T47D (cell line): Measurements from ENCODE around the gene SIGLEC11.
"Not testable (repeated sequence)": the region's sequence is repeated elsewhere in the genome, so short reads cannot be mapped to it uniquely, and the experiment has no call there.

ENCODE experiments used
- DNase-seq, 2 experiments: peaks; one replicate each; pipeline versions ENCODE4 v3.0.0 to v3.0.0-alpha.2; 2011 to 2012; ENCODE audit warnings: low read depth in 1 of 2, low spot score in 1 of 2
- JUND ChIP-seq: IDR thresholded peaks from 2 replicates; pipeline ENCODE4 v1.6.1; 2012; ENCODE audit warnings: low read depth
- in situ Hi-C: cut with HindIII; loops from 2 replicates; pipeline ENCODE4 v1.10.0; 2016; ENCODE audit warnings: low sequenced_read_pairs, low pct_unique_long_range_greater_than_20kb

The SIGLEC11 gene

DNA sequence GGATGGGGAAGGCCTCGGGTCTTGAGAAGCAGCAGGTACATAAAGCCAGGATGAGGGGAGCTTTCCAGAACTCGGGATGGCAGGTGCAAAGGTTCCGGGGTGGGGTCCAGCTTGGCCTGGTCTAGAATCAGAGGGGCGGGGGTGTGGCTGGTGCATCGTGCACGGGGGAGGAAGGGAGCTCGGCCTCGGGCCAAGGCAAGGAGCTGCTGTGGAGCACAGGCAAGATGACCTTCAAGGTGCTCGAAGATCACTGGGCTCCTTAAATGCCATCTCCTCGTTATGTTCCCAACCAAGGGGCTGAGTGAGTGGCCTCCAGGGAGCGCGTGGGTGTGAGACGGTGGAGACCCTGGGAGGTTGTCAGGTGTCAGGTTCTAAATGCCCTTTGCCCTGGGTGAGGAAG is 16.1 kb upstream of the SIGLEC11 start:
- TF ChIP-seq JUND: no peak
- in situ Hi-C loops: no loop called here
- DNase-seq: no peak

DNA sequence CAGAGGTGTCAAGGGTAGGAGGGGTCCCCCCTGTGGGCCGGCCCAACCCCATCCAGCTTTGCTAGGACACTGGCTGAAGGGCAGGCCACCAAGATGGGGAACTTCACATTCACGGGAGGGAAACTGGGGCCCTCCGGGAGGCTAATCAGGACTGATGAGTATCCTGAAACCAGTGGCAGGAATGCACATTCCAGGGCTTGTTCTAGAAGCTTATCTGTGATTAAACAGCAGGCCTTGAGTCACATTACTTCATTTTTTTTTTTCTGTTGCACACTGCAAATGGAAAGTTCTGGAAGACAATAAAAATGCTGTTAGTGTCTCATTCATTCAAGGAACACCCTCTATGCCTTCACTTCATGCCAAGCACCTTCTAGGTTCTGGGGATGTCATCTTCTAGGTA is 15.5 kb upstream of the SIGLEC11 start:
- no peak for TF ChIP-seq JUND
- in situ Hi-C loops: no loop called here
- no peak for DNase-seq

GRCh38 chr19:49975051-49975450 is 14.1 kb upstream of the SIGLEC11 start:
- DNase-seq: no peak
- in situ Hi-C loops: no loop called here
- no peak for TF ChIP-seq JUND

GRCh38 chr19:49973987-49974386 is 13.0 kb upstream of the SIGLEC11 start:
- no peak for DNase-seq
- in situ Hi-C loops: no loop called here
- no peak for TF ChIP-seq JUND

GRCh38 chr19:49972841-49973240 is 11.9 kb upstream of the SIGLEC11 start:
- no peak for DNase-seq
- no peak for TF ChIP-seq JUND
- in situ Hi-C loops: no loop called here

GRCh38 chr19:49971991-49972411 is 11.0 kb upstream of the SIGLEC11 start:
- no peak for DNase-seq

DNA sequence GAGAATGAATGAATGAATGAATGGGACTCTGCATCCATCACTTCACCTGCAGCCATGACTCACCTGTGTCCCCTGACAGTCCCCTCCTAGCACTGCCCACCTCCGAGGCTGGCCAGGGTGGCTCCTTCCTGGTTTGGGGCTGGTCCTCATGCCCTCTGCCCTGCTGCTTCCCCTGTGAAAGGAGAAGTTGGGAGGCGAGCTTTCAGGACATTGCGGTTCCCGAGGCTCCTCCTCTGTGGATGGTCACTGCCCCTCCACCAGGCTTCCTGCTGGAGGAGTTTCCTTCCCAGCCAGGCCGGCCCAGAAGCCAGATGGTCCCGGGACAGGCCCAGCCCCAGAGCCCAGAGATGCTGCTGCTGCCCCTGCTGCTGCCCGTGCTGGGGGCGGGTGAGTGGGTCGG is 8.4 kb upstream of the SIGLEC11 start:
- not testable (repeated sequence) for DNase-seq

More at GRCh38 chr19:49971991-49972411, 11.0 kb upstream of the SIGLEC11 start:
- TF ChIP-seq JUND: no peak
- in situ Hi-C loops: no loop called here

GRCh38 chr19:49968279-49968922 is 7.4 kb upstream of the SIGLEC11 start:
- in situ Hi-C loops: no loop called here
- no peak for DNase-seq
- TF ChIP-seq JUND: no peak

More for the DNA sequence above, 8.4 kb upstream of the SIGLEC11 start:
- in situ Hi-C loops: not testable (repeated sequence)

- in situ Hi-C loops, DNase-seq: not testable (repeated sequence)
Measured at GRCh38 chr19:49959892-49960291, 1.1 kb downstream of the SIGLEC11 start.

DNA sequence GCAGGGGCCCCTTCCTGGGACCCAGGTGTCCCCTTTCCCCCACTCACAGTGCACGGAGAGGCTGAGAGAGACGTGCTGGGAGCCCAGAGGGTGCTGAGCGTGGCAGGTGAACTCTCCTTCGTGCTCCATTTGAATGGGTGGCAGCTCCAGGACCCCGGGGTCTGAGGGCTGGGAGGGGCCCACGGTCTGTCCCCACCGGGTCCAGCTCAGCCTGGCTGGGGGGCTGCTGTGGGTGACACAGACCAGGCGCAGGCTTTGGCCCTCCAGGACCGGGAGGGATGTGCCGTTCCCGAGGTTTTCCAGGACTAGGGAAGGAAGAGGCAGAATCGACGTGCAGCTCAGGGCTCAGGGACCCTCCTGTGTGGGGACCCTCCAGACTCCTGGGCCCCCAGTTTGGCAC is 2.4 kb downstream of the SIGLEC11 start:
- in situ Hi-C loops, DNase-seq: not testable (repeated sequence)

GRCh38 chr19:49958144-49958543 is 2.8 kb downstream of the SIGLEC11 start:
- DNase-seq, in situ Hi-C loops: not testable (repeated sequence)

DNA sequence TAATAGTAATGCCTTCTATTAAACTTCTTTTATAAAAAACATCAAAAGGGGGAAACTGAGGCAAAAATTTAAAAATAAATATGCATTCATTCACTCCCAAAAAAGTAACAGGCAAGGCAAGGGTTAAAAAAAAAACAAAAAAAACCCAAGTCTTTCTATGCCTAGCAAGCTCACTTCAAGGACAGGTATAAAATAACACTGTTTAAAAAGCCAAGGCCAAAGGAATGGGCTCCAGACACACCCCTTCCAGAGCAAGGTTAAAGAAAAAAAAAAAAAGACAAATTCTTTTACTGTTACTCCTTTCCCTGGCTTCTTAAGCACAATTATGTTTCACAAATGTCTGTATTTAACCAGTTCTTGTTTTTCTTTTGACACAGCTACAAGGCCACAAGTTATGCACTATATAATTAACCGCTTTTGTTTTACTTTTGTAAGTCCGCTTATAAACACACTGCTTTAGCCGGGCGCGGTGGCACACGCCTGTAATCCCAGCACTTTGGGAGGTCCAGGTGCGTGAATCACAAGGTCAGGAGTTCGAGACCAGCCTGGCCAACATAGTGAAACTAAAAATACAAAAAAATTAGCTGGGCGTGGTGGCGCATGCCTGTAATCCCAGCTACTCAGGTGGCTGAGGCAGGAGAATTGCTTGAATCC is 3.6 kb downstream of the SIGLEC11 start:
- DNase-seq: no peak
- TF ChIP-seq JUND: no peak
- in situ Hi-C loops: no loop called here

DNA sequence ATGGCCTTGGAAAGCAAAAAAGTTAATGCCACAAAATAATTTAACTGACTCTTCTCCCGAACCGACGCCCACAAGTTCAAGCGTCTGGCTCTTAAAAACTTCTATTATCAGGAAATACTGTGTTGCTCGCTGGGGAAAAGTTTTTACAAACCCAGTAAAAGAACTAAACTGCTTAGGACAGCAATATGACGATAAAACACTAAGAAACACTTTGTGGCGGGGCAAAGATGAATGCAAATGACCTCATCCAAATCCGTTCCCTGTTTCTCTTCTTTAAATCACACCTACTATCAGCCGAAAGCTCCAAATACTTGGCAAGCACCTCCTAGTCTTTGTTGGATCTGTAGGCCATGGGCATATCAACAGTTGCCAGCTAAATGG is 4.9 kb downstream of the SIGLEC11 start:
- no peak for TF ChIP-seq JUND
- in situ Hi-C loops: no loop called here
- DNase-seq: no peak

- no peak for DNase-seq
- in situ Hi-C loops: no loop called here
- TF ChIP-seq JUND: no peak
Measured at GRCh38 chr19:49954933-49955332, 6.0 kb downstream of the SIGLEC11 start.
